HG03039 (cell line): ENCODE results near the gene CD300A.

Source experiments
- ATAC-seq: cut with Tn5 transposase; IDR thresholded peaks from one replicate; pipeline ENCODE4 v1.9.1; 2021; ENCODE audit warnings: mild to moderate bottlenecking, moderate library complexity; ENCODE audit not compliant: unreplicated experiment

CD300A gene

DNA sequence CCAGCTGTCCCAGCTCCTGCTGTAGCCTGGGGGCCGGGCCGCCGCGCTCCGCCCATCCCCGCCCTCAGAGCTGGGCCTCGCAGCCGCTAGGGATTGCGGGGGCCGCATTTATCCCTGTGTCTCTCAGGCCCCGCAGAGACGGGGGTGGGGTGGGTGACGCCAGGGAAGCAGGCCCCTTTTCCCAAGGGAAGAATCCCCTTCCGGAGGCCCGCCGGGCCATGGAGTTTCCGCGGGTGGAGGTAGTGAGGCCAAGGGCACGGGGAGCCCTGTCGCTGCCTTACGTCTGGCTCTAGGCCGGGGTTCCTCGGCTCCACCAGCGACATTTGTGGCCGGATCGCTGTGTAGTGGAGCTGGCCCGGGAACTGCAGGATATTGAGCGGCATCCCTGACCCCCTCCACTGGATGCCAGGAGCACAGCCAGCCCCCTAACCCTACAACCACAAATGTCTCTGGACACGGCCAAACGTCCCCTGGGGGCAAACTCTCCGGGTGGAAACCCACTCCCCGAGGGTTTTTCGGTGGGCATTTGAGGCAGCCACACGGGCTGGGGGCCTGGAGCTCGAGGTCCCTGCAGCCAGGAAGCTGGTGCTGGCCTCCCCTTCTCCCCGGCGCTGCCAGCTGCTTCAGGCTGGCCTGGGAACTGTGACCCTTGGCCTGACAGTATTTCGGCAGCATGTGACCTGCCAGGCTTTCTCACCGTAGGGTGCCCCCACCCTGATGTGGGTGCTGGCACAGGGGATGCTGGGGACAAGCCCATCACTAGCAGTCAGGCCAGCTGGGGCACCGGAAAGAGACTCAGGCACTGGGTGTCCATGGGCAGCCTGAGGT lies 12.0 kb upstream of the CD300A start:
- peak; percentile 8 for ATAC-seq

DNA sequence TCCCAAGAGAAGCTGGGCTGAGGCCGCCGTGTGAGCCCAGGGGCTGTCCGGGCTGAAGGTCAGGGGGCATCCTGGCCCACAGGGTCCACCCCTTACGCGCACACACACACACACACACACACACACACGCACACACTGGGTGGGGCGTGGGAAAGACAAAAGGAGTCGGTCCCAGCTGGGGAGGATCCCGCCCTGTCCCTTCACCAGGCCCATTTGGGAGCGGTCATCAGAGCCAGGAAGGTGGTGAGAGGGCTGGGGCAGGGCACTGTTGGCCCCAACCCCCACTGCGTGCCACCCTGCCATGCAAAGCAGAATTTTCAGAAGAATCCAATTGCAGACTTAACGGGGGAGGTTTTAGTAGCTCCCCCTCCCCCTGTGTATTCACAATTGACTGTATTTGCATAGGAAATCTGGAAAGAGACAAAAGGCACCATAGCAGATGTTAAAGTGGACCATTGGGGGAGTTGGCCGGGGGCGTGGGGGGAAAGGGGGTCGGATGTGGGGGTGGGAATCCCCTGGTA lies 11.3 kb upstream of the CD300A start:
- no peak for ATAC-seq

DNA sequence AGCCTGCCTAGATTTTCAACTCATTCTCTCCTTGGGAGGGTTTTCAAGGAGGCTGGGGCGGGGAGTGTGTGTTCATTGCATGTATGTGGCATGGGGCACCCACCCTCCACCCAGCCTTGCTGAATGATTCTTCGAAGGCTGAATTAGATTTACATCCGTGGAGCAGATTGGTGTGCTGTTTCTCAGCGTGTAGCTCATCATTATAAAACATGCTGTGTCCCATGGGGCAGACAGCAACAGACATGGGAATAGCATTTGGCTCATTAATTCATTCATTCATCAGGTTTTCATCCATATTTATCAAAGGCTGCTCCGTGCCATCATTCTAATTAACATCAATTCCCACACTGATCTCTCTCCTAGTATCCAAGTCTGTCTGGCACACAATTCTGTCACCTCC lies 10.6 kb upstream of the CD300A start:
- ATAC-seq: no peak

DNA sequence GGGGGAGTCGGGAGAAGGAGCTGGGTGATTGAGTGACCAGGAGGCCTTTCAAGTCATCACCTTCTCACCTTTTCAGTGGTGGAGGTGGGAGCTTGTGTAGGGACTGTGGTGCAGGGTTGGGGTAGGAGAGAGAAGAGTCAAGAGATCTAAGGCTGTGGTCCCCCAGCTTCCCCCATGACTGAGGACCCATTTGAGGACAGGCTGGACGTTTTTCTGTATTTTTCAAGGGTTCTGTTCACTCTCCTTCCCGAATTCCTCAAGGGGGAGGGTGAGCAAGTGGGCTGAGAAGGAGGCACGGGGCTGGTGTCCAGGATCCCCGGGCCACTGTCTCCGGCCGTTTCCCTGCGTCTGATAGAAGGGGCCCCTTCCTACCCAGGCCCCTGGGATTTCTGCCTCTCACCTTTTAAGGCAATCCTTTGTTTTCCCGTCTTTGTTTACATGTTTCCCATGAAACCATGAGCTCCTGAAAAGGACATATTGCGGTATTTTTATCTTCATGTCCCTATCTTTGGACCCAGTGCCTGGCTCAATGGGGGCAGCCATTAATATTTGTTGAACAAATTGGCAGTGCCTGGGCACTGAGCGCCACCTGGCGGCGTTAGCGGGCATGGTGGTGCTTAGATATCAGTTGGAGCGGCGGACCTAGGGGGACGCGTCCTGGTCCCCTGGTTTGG lies 9.2 kb upstream of the CD300A start:
- no peak for ATAC-seq

DNA sequence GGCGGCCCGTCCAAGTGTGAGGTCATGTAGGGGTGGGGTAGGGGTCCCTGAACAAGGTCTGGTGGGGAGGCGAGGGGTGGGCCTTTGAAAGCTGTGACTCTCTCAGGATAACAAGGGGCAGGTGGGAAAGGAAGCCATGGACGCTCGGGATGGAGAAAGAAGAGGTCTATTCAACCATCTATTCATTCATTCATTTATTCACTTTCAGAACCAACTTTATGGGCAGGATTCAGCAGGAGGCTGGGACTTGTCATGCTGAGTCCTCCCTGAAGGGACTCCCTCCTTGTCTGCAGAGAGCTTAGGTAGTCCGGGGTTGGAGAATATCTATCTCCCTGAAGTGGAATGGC lies 8.6 kb upstream of the CD300A start:
- no peak for ATAC-seq

DNA sequence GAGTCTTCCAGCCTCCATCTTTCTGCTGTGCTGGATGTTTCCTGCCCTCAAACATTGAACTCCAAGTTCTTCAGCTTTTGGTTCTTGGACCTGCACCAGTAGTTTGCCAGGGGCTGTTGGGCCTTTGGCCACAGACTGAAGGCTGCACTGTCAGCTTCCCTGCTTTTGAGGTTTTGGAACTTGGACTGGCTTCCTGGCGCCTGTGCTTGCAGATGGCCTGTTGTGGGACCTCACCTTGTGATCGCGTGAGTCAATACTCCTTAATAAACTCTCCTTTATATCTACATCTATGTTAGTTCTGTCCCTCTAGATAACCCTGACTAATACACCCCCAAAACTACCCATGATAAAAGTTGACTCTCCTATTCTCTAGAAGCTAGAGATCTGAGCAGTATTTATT lies 7.6 kb upstream of the CD300A start:
- ATAC-seq: no peak

DNA sequence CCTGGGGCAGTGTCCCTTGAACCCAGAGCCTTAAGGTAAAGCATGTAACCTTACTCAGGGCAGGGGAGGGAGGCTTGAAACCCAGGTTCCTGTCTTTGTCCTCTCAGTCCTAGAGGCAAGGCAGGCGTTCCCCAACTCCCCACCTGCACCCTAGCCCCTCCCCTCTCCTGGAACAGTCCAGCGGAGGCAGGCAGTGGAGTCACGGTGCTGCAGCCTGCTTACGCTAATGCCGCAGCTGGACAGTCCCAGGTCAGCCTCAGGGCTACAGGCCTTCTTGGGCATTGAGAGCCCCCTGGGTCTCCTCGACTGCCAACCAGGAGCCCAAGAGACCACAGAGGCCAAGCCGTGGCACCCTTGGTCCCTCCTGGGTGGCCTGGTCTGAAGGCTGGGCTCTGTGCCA lies 6.8 kb upstream of the CD300A start:
- ATAC-seq: no peak

DNA sequence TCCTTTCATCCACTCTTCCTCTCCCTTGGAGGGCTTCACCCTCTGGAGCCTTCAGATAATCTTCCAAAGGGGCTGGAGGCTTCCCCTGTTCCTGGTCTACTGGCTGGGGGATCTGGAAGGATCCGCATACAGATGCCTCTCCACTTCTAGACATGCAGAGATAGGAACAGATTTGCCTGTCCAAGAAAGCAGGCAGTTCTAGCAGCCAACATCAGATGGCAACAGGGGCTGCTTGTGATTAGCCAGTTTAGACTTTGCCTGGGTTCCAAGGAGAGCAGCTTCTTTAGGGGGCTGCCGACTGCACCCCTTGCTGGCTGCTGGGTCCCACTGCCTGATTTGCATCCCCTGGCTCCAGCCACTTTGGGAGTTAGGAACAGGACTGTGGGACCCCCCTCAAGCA lies 6.2 kb upstream of the CD300A start:
- no peak for ATAC-seq

DNA sequence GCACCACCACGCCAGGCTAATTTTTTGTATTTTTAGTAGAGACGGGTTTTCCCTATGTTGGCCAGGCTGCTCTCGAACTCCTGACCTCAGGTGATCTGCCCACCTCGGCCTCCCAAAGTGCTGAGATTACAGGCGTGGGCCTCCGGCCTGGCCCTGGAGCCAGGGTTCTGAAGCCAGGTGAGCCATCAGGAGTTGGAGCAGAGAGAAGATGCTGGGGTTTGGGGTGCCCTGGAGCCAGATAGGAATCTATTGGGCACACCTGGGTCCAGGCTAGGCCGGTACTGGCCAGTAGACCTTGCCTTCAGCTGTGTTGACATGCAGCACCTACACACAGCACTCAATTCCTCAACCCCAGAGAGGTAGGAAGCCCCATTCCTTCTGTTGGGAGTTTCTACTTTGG lies 5.4 kb upstream of the CD300A start:
- ATAC-seq: no peak

DNA sequence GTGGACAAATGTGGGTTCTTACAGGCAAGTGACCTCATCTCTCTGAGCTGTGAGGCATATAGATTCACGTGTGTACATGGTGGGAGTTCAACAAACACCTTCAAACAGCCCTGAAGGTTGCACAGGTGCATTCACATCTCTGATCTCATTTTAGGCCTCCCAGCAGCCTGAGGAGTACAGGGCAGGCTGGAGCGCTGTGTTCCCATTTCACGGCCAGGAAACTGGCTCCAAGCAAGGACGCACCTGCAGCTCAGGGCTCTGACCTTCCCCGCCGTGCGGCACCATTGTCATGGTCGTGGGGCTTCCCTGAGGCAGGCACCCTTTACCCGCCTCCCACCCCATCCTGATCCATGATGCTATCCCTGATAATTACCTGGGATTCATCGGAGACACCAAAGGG lies 4.8 kb upstream of the CD300A start:
- ATAC-seq: no peak

DNA sequence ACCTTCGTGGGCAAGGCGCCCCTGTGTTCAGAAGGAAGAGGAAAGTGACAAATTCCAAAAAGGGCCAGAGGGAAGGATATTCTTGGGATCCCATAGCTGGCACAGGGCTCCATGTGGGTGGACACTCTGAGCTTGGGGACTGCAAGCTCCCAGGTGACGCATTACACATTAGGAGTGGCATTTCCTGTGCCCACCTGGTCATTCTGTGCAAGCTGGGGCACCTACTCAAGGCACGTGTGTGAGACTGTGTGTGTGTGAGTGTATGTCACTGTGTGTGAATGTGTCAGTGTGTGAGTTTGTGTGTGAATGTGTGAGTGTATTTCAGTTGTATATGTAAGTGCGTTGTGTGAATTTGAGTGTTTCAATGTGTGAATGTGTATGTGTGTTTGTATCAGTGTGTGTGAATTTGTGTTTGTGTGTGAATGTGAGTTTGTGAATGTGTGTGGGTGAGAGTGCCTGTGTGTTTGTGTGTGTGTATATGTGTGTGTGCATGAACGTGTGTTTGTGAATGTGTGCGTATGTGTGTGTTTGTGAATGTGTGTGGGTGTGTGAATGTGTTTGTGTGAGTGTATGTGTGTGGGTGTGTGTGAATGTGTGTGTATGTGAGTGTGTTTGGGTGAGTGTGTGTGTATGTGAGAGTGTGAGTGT lies 1.6 kb upstream of the CD300A start:
- ATAC-seq: no peak

DNA sequence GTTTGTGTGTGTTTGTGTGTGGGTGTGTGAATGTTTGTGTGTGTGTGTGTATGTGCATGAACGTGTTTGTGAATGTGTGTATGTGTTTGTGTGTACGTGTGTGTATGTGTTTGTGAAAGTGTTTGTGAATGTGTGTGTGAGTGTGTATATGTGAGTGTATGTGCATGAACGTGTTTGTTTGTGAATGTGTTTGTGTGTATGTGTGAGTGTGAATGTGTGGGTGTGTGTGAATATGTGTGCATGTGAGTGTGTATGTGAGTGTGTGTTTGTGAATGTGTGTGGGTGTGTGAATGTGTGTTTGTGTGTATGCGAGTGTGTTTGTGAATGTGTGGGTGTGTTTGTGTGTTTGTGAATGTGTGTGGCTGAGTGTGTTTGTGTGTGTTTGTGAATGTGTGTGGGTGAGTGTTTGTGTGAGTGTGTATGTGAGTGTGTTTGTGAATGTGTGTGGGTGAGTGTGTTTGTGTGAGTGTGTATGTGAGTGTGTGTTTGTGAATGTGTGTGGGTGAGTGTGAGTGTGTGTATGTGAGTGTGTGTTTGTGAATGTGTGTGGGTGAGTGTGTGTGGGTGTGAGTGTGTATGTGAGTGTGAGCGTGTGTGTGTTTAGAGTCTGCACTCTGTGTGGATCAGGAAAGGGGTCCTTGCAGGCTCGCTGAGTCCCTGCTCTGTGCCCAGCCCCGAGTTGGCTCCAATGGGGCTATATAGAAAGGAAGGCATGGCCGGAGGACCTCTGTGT lies 890 bp upstream of the CD300A start:
- ATAC-seq: no peak

DNA sequence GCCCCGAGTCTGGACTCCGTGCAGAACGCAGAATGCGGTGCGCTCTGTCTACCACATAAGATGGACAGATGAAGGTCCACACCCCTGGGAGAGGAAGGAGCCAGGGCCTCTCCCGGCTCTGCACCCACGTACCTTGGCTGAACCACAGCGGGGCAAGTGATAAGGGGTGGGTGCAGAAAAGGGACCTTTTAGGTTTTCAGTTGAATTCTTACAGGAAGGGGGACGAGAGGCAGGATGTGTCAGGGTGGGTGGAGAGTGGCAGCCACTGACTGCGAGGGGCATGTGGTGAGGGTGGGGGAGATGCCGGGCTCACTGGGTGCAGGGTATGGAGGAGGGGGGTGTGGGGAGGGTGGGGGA lies 372 bp downstream of the CD300A start:
- ATAC-seq: no peak

DNA sequence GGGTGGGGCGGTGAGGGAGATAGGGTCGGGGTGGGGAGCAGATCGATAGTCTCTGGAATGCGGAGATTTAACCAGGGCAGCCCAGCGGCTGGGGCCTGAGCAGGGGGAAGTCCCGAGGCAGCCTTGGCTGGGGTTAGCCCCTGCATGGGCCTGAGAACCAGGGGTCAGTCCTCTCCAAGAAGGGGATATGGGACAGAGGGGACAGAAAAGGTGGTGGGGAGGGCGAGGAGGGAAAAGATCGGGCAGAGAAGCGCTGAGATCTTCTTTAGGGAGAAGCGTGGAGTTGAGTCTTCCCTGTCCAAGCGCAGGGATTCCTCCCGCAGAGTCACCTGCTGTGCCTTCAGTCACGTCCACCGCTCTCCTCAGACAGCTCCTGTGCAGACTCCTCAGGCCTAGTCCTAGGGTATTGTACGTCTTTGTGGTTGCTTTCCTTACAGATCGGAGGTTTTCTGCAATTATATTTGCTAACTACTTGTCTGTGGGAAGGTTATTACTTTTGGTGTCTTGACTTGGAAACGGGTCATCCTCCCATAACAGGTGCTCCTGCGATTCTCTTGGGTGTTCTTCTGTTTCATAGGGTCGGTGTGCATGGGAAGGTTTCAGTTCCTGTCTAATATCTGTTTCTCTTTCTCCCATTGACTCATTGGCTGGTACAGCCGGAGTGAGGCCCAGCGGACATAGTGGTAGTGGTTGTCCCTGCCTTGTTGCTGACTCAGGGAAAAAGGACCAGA lies 952 bp downstream of the CD300A start:
- peak; percentile 66 for ATAC-seq

DNA sequence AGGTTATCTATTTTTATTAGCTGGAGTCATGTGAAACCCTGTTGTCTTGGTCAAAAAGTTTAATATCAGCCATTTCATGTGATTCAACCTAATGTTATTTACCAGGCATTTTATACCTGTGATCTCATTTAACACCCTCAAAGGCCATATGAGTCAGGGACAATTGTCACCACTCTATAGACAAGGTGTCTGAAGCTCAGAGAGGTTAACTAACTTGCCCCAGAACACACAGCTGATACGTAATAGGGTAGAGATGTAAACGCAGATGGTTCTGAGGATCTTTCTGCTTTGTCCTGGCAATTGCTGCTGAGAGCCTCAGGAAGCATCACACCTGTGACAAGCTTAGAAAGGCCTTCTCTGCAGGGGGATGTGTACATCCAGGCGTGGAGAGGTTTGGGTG lies 4.9 kb downstream of the CD300A start:
- no peak for ATAC-seq

DNA sequence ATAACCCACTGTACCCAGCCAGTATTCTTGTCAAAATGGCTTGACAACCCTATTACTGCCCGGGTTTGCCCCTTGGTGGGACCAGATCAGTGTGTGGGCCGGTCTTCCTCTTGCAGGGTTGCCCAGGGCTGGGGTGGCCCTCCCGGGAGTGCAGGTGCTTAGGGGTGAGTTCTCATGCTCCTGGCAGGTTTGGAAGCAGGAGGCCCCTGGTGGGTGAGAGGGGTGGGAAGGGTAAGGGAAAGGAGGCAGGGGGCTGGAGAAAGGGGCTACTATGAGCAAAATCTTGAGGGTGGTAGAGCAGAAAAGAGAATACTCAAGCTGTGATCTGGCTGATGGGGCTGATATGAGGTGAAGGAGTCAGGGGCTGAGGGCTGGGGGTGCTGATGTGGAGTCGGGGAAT lies 6.5 kb downstream of the CD300A start:
- no peak for ATAC-seq

DNA sequence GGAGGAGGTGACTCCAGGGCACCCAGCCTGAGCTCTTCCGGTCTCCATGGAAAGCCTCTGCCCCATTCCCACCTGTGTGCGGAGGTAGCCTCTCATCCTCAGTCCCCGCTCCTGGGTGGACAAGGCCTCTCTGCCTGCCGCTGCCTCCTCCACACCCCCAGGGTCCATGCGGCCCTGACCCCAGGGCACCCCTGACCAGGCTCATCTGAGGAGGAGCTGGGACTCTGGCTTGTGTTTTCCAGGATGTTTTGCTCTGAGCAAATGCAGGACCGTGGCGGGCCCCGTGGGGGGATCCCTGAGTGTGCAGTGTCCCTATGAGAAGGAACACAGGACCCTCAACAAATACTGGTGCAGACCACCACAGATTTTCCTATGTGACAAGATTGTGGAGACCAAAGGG lies 6.9 kb downstream of the CD300A start:
- no peak for ATAC-seq

DNA sequence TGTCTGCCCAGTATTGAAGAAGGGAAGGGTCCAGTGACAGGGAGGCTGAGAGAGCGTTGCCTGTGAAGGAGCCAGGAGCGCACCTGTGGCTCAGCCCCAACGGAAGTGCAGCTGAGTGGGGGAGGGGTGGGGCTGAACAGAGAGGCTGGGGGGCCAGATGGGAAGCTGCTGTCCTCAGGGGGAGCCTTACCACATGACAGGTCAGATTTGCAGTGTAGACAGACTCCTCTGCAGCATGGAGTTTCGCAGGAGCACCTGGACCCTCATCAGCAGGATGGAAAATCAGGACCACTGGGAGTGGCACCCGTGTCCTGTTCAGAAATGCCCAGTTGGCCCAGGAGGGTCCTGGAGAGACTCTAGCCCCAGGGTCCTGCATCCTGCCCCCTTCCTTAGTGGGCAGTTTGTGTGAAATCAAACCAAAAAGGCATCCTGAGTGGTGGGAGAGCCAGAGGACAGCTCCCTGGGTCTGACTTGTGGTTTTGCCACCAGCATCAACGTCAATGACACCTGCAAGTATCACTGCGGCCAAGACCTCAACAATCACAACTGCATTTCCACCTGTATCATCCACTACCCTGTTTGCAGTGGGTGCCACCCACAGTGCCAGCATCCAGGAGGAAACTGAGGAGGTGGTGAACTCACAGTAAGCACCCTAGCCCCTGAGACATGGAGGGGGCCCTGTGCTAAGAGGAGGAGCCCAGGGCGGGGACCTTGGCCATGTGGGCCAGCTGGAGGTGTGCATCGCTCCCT lies 7.8 kb downstream of the CD300A start:
- no peak for ATAC-seq

DNA sequence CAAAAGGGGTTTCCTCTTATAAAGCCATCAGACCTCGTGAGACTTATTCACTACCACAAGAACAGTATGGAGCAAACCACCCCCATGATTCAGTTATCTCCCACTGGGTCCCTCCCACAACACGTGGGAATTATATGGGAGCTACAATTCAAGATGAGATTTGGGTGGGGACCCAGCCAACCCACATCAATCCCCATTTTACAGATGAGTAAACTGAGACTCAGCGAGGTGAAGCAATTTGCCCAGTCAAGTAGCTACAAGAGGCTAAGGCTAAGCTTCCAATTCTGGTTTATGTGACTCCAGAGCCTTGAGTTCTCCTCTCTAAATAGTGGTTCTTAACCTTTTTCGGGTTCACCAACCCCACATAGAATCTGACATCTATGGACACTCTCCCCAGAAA lies 8.8 kb downstream of the CD300A start:
- no peak for ATAC-seq

DNA sequence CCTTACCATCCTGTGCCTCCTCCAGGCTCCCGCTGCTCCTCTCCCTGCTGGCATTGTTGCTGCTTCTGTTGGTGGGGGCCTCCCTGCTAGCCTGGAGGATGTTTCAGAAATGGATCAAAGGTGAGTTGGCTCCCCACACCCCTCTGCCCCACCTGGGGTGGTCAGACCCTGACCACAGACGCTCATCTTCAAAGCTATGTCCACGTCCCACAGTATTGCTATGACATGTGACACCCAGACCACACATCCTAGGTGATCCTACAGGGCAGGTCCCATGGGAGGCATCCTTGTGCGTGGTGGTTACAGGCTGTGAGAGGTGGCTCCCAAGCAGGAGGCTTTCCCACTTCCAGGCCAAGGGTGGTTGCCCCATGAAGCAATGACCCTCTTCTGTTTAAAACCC lies 11.0 kb downstream of the CD300A start:
- ATAC-seq: no peak
